ENCODE data around the gene RNF220.

DNA sequence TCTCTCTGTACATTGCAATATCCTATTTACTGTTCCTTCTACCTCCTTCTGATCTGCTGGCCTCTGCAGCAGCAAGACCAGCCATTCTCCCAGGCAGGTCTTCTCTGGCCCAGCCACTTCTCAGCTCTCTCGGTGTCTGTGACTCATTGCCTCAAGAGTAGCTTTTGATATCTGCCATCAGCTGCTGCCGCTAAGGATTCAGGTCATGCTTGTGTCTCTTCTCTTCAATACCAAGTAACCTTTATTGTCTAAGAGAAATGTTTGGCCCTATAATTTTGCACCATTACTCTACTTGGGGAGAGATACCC lies 167.5 kb downstream of the RNF220 start:
- TF ChIP-seq ZNF70 (CRISPR knock-in tag; IDR thresholded peaks at IDR 0.05) (no peak), PATZ1 (CRISPR knock-in tag; IDR thresholded peaks at IDR 0.05; ENCODE audit: borderline replicate concordance) (no peak), ISL1 (CRISPR knock-in tag; IDR thresholded peaks at IDR 0.05) (no peak), SNAI2 (CRISPR knock-in tag; IDR thresholded peaks at IDR 0.05) (no peak), ZFP3 (CRISPR knock-in tag; IDR thresholded peaks at IDR 0.05) (no peak), TOX (CRISPR knock-in tag; IDR thresholded peaks at IDR 0.05; ENCODE audit: borderline replicate concordance) (no peak), RARB (CRISPR knock-in tag; IDR thresholded peaks at IDR 0.05) (no peak), POU6F1 (CRISPR knock-in tag; IDR thresholded peaks at IDR 0.05; ENCODE audit: borderline replicate concordance, low read depth) (no peak)
- TF ChIP-seq, protein P1, sequence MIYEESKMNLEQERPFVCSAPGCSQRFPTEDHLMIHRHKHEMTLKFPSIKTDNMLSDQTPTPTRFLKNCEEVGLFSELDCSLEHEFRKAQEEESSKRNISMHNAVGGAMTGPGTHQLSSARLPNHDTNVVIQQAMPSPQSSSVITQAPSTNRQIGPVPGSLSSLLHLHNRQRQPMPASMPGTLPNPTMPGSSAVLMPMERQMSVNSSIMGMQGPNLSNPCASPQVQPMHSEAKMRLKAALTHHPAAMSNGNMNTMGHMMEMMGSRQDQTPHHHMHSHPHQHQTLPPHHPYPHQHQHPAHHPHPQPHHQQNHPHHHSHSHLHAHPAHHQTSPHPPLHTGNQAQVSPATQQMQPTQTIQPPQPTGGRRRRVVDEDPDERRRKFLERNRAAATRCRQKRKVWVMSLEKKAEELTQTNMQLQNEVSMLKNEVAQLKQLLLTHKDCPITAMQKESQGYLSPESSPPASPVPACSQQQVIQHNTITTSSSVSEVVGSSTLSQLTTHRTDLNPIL (CRISPR knock-in tag; IDR thresholded peaks at IDR 0.05; ENCODE audit: low read depth), result no peak

Data from SK-N-SH treated with all-trans-retinoic acid at 6 μM for 48 hours (cell line).